K562 (cell line): Measurements from ENCODE around the gene GIPR. TPM values are rescaled to one million over a fixed set of nuclear protein-coding genes. Genes with fewer than 3 reads are reported as not detected.
A peak's percentile ranks its signal among the peaks of the same experiment; 100 is the strongest.

ENCODE experiments used
- CREM ChIP-seq: IDR thresholded peaks from 2 replicates; pipeline ENCODE4 v1.6.1; 2014; ENCODE audit warnings: antibody characterized with exemption, low read depth
- CUX1 ChIP-seq: fragments of 200-800 bp; sonication (Bioruptor generic); IDR thresholded peaks from 2 replicates; pipeline ENCODE4 v1.6.1; 2016; ENCODE audit warnings: missing genetic modification characterization, missing compliant biosample characterization
- NFIX ChIP-seq: fragments of 250-450 bp; sonication (Bioruptor Pico); IDR thresholded peaks from 2 replicates; pipeline ENCODE4 v1.4.0; 2020; ENCODE audit warnings: low read depth, mild to moderate bottlenecking, moderate library complexity
- PBX2 ChIP-seq, 2 experiments: IDR thresholded peaks in 1 of 2; conservative IDR thresholded peaks in 1 of 2; 2 replicates each; pipeline ENCODE4 v1.6.1; 2016; ENCODE audit warnings: low read depth in 2 of 2, mild to moderate bottlenecking in 1 of 2, missing compliant biosample characterization in 1 of 2, missing genetic modification characterization in 1 of 2, moderate library complexity in 1 of 2
- SUPT5H ChIP-seq: fragments of 450-650 bp; IDR thresholded peaks from 2 replicates; pipeline ENCODE4 v1.6.1; 2016
- ZEB2 ChIP-seq: fragments of 450-650 bp; IDR thresholded peaks from 2 replicates; pipeline ENCODE4 v1.6.1; 2016
- ZNF318 ChIP-seq, 2 experiments: fragments of 450-650 bp; IDR thresholded peaks; 2 replicates each; pipeline ENCODE4 v1.6.1; 2016; ENCODE audit warnings: mild to moderate bottlenecking in 2 of 2, borderline replicate concordance in 1 of 2, low read depth in 1 of 2, moderate library complexity in 1 of 2
- ZNF507 ChIP-seq: conservative IDR thresholded peaks from 2 replicates; pipeline ENCODE4 v1.6.1; 2017; ENCODE audit warnings: missing genetic modification characterization, missing compliant biosample characterization
- polyA plus RNA-seq, 8 experiments: library from polyadenylated mRNA; depleted of rRNA in 4 of 8; stranded (reverse) in 5 of 8; unstranded in 3 of 8; fragments of >200 nt; fragmentation: Nextera tagmentation in 2 of 8; fragmentation: Illumina TruSeq in 1 of 8; extraction: Ambion mirVana in 2 of 8; extraction: Trizol in 1 of 8; gene quantifications; 2 replicates each; pipeline versions ENCODE4 v1.2.1 to v1.2.3, GENCODE V29; 2011 to 2014; ENCODE audit warnings: inconsistent platforms in 1 of 8, missing spikeins in 1 of 8
- total RNA-seq, 7 experiments: library from RNA; depleted of rRNA in 6 of 7; stranded (reverse); fragments of >200 nt in 6 of 7; fragmentation: Illumina TruSeq in 2 of 7; extraction: Trizol in 2 of 7; gene quantifications; 2 replicates each; pipeline versions ENCODE4 v1.2.1 to v1.2.3, GENCODE V29; 2011 to 2021; ENCODE audit warnings: low replicate concordance in 1 of 7

GIPR gene
- total and polyA plus RNA-seq, 9 of the 15 experiments (the other 6 are each of a cell fraction or from before 2014, with no cell fraction given), result 2.2 to 26.8 (median 12.7) TPM

GRCh38 chr19:45691516-45692186 lies 23.6 kb downstream of the GIPR start, which contains the start of gene SNRPD2 (continued):
- TF ChIP-seq PBX2 (CRISPR knock-in tag; IDR thresholded peaks at IDR 0.05; ENCODE audit: low read depth) (no peak), PBX2 (tag; conservative IDR thresholded peaks at IDR 0.05; ENCODE audit: low read depth) (no peak), CUX1 (no peak), CREM (peak; percentile 63), SUPT5H (peak; percentile 99), ZNF318 (IDR thresholded peaks at IDR 0.05; ENCODE audit: borderline replicate concordance in 1 of 2, low read depth in 1 of 2) (0 out of 4 replicates have a peak, but pooled peaks of 1 of the 2 experiments have one; percentile 44), NFIX (CRISPR knock-in tag) (no peak), ZNF507 (tag) (no peak), ZEB2 (no peak)
